Eye (tissue), 1 donor: ENCODE data around the gene DIS3L.
"Not testable (repeated sequence)": the region's sequence is repeated elsewhere in the genome, so short reads cannot be mapped to it uniquely, and the experiment has no call there.

Source experiments
- DNase-seq: peaks from one replicate; pipeline ENCODE4 v3.0.0-alpha.2; 2015

Gene DIS3L

DNA sequence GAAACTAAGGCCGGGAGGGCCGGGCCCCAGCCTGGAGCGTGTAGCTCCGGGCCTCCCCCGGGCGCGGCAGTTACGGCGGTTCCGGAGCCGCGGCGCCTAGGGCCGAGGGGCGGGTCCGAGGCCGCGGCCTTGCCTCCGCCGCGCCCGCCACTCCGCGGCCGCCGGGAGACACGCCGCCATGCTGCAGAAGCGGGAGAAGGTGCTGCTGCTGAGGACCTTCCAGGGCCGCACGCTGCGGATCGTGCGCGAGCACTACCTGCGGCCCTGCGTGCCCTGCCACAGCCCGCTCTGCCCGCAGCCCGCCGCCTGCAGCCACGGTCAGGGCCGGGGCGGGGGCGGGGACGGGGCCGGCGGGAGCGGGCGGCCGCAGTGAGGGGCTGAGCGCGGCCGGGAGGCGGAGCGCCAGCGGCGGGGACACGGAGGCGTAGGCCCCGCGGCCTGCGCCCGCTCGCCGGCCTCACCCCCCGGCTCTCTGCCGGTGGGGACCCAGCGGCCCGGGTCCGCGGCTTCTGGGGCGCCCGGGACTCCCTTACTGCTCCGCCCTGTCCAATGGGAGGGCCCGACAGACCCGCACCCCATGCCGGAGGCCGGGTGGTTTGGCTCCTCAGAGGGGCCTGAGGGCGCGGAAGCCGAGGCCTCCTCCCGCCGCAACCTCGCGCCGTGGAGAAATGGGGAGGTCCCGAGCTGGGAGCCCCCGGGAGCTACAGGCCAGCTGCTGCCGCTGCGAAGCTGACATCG is at the start of gene DIS3L:
Gene DIS3L (plus strand): TSS at position 150 of the 738 bp plus-strand sequence. CDS start 29 bp downstream, at position 179.
- DNase-seq: no peak

DNA sequence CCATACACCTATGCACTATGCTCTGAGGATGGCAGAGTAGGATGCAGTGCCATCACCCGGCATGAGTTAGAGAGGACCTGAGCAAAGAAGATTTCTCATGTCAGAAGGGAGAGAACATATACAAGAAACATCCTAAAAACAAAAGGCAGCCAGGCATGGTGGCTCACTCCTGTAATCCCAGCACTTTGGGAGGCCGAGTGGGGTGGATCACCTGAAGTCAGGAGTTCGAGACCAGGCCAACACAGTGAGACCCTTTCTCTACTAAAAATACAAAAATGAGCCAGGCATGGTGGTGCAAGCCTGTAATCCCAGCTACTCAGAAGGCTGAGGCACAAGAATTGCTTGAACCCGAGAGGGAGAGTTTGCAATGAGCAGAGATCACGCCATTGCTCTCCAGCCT is 47.5 kb upstream of the DIS3L start:
- not testable (repeated sequence) for DNase-seq

DNA sequence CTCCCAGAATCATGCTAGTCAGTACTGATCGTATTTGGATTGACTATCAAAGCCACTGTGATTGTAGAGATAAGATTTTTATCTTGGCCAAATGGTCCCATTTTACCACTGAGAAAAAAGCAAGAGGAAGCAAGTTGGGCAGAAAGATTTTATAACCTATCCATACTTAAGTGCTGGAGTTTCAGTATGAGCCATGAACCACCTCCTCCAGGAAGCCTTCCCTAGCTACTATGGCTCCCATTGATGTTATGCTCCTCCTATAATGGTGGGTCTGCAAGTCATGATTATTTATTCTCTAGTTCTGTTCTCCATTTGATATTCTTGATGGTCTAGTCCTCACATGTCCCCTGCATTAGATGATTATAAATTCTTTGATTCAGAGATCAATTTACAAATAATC is 46.4 kb upstream of the DIS3L start:
- no peak for DNase-seq

DNA sequence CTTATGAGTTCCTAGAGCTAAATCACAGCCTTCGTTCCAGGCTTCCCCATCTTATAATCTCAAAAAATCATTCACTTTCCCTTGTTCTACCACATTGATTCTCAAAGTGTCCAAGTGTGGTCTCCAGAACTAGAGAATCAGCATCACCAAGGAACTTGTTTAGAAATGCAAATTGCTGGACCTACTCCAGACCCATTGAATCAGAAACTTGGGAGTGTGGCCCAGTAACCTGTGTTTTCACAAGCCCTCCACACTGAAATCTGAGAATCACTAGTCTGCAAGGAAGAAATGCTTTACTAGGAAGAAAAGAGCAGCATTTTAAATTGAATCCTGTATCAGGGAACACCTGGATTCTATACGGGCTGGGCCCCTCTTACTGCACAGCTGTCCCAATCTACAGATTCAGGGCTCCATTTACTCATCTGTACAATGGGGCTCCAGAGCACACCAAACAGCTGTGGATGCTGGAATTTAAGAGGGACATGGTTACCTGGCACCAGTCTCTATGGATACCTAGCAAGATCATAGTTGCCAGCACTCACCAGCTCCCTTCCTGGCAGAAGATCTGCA is 43.7 kb upstream of the DIS3L start:
- no peak for DNase-seq

DNA sequence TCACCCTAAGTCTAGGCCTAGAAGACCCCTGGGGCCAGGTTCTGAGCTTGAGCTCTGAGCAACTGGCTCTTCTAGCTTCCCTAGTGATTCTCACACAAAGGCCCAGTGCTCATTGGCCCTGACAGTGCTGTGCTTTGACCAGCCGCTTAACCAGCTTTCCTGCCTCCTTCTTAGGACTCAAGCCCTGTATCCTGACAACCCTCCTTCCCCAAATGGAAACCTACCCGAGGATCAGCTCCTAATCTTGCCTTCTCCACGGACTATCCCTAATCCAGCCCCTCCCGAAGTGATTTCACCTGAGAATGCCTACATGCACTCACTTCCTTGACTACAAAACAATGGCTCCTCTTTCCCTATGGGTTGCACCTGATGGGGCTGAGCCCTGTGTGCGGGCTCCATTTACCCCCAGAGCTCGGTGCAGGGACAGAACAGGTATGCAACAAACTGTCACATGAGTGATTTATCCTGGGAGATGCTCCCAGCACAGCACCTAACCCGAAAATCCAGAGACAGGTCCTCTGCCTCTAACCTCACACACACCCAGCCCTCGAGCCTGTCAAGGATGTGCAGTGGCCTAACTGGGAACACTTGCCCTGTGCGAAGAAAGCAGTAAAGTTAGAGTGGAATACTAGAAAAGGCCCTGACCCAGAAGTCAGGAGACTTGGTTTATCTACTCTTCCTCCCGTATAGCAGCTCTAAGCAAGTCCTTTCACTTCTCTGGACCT is 42.1 kb upstream of the DIS3L start:
- no peak for DNase-seq

DNA sequence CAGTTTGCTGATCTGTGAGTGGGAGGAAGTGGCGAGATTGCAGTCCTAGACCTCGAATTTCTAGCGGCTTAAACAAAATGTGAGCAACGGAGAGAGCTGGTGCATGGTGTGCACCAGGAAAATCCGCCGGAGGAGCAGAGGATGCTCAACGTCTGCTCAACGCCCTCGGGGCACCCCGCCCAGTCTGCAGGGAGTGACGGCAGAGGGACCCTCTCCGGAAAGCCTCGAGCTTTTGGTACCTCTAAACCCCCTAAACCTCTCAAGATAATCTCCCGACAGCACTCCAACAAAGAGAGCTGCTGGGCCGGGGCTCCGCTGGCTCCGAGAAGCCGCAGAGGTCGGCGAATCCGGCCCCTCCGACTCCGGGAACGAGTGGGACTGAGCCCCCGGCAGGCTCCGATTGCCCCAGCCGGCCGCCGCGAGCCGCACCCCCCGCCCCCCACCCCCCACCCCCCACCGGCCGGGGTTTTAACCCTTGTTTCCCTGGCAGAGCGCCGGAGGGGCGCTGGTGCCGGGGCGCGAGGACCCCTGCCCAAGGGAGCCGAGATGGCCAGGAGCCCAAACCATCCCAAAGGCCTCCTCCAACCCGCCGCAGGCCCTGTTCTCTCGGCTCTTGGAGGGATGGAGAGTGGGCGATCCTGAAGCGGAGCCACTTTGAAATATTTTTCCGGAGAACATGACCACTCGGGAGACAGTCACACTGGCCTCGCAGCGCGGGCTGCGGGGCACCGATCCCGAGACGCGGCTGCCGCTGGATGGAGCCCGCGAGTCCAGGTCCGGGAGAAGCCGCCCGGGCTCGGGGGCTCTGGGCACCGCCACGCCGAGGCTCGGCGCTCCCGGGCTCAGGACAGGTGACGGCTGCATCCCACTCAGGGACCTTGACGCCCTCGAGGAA is 41.3 kb upstream of the DIS3L start:
- DNase-seq: peak; percentile 86

DNA sequence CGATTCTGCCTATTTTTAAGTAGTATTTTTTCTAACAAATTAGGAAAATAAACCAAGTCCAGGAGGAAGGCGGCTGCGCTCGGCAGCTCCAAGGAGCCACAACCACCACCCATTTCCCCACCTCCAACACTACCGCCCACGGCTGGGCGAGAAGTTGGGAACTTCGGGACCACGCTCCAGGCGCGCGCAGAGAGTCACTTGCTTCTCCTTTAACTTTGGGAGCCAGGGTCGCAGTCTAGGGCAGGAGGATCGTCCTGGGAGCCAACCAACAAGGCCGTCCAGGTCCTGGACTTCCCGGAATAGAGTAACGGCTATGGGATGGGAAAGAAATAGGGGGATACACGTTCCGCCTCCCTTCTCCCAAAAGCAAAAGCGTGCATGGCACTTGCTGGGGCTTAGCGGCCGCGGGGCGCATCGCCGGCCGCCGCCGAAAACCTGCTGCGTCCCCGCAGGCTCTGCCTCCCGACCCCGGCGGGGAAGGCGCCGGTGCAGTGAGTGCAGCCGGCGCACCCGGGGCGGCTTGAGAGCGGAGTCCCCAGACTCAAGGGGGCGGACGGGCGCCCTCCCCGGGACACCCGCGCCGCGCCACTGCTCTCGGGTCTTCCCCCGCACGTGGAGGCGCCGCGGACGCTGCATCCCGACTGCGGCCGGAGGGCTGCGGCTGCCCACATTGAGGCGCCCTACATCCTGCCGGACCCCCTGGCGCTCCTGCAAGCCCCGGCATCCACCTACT is 40.5 kb upstream of the DIS3L start:
- peak; percentile 64 for DNase-seq

DNA sequence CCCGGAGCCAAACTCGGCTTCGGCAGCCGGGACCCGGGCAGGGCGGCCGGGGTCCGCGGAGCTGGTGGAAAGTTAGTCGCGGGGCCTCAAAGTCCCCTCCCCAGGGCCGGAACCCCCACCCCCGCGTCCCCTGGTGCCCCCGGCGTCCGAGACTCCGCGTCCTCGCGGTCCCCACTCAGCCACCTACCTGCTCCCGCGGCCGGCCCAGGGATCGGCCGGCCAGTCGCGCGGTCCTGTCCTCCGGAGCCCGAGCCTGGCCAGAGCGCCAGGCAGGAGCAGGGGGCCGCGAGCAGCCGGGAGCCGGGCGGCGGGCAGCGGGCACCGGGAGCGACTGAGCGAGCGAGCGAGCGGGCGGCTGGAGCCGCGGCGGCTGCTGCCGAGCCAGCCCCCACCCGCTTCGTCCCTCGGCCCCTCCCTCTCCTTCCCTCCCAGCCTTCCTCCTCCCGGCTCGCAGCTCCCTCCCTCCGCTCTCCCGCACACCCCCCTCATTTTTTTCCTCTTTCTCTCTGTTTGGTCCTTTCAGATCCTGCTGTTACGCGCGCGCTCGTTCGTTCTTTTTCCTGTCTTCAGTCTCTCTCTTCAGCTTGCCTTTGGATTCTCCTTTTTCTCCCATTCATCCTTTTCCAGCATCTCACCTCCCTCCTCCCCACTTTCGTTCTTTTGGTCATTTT is 39.8 kb upstream of the DIS3L start, which contains the start of gene MEGF11:
Gene MEGF11 (minus strand): TSS at position 333 of the 671 bp plus-strand sequence. CDS start 125,347 bp downstream, outside the sequence.
- peak; percentile 72 for DNase-seq

DNA sequence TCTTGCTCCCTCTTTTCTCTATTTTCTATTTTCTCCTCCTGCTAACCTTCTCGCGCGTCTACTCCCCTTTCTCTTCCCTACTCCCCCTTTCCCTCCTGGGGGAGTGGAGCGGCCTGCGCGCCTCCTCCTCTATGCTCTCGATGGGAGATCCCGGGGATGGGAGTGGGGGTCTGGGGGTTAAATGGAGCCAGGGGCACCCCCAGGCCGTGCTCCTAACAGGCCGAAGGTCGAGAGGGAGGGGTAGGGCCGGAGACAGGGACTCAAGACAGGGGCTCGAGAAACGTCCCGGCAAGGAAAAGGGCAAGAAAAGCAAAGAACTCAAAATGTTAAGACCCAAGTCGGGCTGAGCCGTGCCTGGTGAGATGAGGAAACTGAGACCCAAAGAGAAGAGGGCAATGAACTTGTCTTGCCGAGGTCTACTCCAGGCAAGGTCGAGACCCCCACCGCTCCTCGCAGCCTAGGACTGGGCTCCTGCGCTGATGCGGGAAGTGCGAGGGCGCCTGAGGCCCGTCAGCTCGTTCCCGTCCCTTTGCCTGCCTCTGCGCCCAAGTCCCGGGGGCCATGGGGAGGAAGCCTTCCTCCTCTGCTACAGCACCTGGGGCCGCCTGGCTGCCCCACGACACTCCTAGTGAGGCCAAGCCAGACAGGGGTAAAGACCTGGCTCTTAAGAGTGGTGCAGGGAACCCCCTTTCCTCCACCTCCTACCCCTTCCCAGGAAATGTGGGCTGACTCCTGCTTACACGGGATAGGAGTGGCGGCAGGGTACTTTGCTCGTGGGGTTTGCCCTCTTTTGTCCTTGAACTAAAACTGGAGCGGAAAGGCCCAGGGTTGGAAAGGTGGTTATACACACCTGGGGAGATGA is 39.0 kb upstream of the DIS3L start:
- peak; percentile 24 for DNase-seq

DNA sequence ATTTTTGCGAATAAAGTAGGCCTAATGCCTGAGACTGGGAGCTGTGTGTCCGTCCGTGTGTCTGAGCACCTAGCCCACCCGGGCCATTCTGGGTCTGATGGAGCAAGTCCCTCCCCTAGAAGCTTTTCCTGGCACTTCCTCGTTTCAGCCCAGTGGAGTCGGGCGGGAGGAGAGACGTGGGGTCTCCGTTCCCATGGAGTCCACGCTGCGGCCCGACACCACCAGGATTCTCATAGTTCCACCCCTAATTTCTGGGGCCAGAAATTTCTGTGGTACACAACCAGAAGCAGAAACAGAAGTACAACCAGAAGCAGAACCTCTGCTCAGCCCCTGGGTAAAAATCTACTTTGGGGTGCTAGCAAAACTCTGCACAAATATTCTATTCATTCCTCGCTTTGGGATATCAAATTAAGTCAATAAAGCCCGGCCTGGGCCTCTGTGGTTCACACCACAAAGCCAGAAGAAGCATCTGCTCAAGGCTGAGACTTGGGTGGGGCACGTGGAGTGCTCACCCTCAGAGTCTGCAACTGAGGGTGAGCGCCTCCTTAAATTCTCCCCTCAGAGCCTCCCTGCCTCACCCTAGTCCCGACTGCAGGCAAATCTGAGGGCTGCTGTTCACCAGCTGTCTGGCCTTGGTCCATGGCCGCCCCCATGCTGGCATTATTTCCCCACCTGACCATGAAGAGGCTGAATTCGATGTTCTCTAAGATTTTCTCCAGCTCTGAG is 38.3 kb upstream of the DIS3L start:
- no peak for DNase-seq

DNA sequence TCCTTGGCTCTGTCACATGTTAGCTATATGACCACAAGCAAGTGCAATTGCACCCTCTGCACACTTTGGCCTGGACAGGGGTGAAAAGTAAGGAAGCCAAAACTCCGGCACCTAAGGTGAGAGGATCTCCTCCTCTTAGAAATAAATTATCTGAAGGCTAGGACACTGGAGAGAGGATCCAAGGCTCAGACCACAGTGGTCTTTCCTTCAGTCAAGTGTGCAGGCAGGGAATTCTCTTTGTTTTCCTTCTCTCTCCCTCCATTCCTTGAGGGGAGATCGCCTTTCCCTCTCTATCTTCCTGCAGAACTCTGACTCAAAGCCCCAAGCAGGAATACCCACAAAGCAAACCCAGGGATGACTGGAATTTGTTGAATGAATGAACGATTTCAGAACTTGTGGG is 36.7 kb upstream of the DIS3L start:
- no peak for DNase-seq

DNA sequence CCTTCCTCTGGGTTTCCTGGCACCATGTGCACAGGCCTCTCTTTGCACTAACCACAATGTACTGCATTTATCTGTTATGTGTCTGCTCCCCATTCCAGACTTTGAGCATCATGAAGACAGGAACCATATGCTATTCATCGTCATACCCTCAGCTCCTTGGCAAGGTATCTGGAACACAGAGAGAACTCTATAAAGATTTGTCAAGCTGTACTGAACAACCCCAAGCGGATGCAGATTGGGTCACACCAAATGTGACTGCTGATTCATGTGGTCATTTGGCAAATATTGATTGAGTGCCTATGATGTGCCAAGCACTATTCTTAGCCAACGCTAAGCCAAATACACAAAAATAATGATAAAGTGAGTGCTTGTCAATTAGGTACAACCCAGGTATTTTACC is 32.3 kb upstream of the DIS3L start:
- no peak for DNase-seq

DNA sequence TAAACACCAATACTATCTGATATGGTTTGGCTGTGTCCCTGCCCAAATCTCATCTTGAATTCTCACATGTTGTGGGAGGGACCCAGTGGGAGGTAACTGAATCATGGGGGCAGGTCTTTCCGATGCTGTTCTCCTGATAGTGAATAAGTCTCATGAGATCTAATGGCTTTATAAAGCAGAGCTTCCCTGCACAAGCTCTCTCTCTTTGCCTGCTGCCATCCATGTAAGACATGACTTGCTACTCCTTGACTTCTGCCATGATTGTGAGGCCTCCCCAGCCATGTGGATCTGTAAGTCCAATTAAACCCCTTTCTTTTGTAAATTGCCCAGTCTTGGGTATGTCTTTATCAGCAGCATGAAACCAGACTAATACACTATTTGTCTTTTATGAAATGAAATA is 30.5 kb upstream of the DIS3L start:
- not testable (repeated sequence) for DNase-seq

DNA sequence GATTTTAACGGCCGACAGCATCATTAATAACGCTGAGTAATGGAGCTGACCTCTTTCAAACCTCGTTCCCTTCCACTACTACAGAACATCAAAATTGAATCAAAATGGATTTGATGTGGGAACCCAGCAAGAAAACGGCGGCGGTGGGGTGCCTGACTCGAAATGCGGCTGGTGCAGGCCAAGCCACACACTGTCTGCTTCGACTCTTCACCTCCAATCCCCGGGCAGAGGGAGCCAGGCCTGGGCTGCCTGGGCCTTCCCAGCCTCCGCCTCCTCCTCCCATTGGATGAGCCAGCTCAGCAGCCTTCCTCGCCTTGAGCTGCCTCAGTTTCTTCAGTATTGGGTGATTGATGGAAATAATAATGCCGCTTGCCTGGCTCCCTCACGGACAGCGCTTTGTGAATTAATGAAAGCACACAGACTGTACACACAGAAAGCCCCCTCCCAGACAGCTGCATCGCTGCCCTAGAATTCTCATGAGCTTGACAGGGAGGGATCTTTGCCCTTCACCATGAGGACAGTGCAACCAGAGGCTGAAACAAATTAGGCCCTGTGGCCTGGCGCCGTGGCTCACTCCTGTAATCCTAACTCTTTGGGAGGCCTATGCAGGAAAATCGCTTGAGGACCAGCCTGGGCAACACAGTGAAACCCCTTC is 28.4 kb upstream of the DIS3L start:
- peak; percentile 31 for DNase-seq

DNA sequence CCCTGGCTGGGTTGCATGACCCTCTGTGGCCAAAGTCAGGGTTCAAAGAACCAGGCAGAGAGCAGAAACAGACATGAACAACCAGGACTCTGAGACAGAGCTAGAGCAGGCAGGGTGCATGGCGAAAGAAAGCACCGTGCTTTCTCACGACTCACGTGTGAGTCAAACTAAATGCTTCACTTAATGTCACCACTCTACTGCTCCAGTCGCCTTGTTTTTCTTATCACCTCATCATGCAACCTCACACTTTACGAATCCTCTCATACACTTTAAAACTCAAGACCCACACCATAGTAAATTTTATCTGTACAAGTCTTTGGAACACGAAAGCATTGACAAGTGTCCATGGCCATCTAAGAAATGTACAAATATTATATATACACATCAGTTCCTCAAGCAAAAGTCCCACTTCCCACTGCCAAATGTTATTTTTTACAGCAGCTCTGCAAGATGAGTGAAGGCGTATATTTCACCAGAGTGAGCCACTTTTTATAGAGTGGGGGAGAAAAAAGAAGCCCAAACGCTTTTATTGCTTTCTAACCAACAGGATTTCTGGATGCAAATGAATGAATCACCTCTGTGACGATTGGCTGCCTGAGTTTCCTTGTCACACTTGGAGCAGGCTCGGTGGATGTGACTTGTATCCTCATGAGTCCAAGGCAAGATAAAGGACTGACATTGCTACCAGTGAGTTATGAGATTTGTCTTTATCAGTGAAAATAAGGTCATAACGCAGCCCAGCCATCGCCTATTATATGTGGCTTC is 23.9 kb upstream of the DIS3L start:
- no peak for DNase-seq

DNA sequence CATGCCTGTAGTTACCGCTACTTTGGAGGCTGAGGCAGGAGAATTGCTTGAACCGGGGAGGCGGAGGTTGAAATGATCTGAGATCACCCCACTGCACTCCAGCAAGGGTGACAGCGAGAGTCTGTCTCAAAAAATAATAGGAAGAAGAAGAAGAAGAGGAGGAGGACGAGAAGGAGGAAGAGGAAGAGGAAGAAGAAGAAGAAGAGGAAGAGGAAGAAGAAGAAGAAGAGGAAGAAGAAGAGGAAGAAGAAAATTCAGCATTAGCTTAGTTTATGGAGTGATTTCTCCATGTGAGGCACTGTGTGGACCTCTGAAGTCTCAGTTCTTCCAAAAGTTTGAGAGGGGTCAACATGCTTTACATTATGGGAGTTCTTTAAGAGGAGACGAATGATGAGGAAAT is 22.4 kb upstream of the DIS3L start:
- no peak for DNase-seq

DNA sequence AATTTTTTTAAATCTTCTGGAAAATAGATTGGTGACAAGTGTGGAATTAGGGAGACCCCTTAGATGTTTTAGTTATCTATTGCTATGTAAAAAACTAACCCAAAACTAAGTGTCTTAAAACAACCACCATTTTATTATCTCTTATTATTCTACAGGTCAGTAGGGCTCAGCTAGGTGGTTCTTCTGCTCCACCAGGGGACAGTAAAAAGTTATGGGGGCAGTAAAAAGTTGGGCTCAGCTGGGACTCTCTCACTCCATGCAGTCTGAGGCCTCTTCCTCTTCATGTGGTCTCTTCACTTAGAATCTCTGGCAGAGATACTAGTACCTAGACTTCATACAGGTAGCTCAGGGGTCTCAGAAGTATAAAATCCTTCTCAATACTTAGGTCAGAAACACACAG is 18.0 kb upstream of the DIS3L start:
- DNase-seq: no peak

DNA sequence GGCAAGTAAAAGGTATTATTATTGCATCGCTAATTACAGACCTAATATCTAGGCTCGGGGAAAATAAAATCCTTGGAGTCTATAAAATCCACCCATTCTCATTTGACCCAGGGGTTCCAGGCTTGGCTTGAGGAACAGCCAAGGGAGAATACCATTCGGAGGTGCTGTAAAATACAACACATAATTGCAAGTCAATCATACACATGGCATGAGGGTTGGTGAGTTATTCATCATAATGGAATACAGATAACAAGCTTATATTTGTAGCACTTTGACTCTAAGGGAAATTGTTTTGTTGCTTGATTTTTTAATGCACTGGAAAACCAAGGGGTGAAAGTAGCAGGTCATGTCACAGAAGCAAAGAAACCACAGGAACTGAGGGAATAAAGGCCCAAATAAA is 16.8 kb upstream of the DIS3L start:
- DNase-seq: no peak

DNA sequence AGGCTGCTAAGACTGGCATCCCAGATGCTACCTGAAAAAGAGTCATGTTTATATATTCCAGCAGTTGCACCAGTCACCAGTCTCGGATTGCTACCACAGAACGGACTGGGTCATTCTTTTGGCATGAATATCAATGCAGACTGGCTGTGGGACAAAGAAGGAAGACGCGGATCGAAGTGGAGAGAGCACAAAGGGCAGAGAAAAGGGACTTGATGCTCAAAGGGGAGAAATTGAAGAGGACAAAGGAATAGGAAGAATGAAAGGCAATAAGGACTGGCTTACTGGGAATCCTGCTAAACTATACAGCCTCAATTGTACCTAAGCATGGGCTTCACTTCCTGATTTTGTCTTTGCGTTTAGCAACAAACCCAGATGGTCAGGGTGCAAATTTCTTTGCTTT is 15.3 kb upstream of the DIS3L start:
- no peak for DNase-seq
